Forelimb muscle (tissue), 1 donor: Measurements from ENCODE around the gene ARFRP1. TPM values are rescaled to one million over a fixed set of nuclear protein-coding genes. Genes with fewer than 3 reads are reported as not detected.

Experiments used
- DNase-seq: peaks from one replicate; pipeline ENCODE4 v3.0.0-alpha.2; 2013; ENCODE audit warnings: low read depth
- polyA plus RNA-seq: library from polyadenylated mRNA; unstranded; fragments of 120-200 nt; gene quantifications from one replicate; pipeline ENCODE4 v1.2.1, GENCODE V29; 2013; ENCODE audit not compliant: insufficient read length

Gene ARFRP1
- polyA plus RNA-seq, 1 donor, result 25.3 TPM

DNA sequence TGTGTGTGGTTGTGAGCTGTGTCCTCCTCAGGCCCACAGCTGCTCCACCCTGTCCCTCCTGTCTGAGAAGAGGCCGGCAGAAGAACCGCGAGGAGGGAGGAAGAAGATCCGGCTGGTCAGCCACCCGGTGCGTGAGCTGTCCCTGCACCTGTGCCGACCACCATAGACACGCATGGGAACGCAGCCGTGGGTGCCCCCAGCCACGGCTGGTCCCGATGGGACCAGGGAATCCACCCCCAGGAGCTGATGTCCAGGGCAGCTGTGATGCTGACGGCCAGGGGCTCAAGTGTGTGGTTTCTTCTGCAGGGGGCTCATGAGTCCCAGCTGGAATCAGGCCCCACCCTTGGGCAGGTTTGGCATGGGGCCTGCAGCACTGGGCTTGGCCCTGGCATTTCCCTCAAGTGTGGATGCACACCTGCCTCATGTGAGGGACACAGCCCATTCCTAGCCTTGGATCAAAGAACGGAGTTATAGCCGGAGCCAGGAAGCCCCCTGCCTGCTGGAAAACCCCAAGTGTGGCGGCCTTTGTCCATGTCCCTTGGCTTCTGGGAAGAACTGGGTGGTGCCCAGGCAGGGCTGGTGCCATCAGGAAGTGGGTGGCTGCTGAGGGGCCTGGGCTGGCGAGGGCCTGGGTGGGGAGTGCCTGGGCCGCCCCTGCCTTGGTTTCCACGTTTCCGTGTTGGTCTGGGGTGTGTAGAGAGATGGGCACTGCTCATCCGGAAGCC lies 15.9 kb downstream of the ARFRP1 start:
- DNase-seq, result no peak

DNA sequence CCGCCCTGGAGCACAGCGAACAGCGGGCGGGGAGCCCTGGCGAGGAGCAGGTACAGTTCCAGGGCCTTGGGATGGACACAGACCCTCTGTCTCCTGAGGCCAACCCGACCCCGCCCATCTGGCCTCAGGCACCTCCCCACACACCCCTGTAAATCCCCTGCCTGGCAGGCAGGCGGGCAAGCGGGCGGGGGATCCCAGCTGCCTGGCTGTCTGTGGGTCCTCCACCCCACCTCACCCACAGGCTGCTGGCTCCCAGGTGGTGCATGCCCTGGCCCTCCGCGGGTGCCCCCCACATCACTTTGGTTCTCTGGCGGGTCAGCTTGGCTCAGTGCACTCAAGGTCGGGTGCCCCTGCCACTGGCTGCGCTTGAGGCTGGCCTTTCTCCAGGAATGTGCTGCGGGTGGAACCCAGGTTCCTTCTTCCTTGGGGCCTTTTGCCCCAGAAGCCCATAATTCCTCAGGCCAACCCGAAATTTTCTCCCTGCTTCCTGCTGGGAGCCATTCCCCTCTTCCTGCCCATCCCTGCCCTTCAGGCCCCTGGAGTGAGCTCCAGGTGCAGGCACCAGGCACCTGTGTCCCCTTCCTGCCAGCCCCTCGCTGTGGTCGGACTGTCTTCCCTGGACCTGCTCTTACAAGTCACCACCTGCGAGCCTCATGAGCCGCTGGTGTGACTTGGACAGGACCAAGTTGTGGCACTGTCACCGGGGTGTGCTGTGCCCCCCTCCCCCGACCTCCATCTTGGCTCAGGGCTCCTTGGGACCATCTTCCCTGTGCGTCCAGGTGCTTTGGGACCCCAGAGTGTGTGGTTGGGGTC lies 16.7 kb downstream of the ARFRP1 start:
- DNase-seq, result no peak

DNA sequence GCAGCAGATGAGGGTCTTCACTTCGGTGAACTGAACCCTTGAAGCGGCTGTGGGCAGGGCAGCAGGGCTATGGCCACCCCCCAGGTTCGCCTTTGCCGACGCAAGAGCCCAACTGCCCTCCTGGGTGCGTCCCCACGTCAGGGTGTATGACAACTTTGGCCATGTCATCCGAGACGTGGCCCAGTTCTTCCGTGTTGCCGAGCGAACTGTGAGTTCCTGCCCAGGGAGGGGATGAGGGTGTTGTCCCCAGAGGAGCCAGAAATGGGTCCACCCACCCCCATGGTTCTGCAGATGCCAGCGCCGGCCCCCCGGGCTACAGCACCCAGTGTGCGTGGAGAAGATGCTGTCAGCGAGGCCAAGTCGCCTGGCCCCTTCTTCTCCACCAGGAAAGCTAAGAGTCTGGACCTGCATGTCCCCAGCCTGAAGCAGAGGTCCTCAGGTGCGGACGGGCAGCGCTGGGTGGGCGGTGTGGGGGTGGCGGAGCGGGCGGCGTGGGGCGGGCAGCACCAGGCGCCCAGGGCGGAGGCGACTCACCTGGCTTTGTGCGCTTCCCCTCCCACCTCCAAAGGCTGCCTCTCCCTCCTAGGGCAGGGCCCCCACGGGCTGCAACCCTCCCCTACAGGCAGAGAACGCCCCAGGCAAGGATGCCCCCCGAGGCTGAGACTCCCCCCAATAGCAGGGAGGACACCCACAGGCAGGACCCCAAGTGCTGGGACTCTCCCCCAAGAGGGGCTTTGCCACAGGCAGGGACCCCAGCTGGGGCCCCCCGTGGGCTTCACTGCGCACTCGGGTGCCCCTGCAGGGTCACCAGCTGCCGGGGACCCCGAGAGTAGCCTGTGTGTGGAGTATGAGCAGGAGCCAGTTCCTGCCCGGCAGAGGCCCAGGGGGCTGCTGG lies 17.5 kb downstream of the ARFRP1 start:
- no peak for DNase-seq

DNA sequence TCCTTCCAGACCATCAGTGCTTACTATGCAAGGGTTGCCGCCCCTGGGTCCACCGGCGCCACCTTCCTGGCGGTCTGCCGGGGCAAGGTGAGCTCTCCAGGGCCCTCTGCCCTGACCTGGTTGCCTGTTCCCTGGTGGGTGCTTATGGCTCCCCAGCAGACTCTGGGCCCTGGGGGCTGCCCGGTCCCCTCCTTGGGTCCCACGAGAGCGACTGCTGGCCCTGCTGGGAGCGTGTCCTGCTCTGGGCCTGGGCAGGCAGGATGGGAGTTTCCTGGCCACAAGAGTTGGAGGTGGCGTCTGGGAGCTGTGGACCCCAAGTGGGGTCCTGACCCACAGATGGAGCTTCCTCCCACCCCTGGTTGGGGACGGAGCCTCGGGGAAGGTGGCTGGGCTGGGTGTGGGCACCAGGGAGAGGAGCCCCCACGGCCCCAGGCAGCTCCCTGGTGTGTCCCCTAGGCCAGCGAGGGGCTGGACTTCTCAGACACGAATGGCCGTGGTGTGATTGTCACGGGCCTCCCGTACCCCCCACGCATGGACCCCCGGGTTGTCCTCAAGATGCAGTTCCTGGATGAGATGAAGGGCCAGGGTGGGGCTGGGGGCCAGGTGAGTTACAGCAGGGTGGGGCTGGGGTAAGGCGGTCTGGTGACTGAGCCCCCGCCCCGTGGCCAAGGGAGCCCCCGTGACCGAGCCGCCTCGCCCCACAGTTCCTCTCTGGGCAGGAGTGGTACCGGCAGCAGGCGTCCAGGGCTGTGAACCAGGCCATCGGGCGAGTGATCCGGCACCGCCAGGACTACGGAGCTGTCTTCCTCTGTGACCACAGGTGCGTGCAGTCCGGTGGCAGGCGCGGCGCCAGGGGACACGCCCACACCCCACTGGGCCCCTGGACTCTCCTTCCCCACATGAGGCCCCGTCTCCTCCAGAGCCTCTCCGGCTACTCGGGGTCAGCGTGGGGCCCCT lies 18.5 kb downstream of the ARFRP1 start:
- no peak for DNase-seq

DNA sequence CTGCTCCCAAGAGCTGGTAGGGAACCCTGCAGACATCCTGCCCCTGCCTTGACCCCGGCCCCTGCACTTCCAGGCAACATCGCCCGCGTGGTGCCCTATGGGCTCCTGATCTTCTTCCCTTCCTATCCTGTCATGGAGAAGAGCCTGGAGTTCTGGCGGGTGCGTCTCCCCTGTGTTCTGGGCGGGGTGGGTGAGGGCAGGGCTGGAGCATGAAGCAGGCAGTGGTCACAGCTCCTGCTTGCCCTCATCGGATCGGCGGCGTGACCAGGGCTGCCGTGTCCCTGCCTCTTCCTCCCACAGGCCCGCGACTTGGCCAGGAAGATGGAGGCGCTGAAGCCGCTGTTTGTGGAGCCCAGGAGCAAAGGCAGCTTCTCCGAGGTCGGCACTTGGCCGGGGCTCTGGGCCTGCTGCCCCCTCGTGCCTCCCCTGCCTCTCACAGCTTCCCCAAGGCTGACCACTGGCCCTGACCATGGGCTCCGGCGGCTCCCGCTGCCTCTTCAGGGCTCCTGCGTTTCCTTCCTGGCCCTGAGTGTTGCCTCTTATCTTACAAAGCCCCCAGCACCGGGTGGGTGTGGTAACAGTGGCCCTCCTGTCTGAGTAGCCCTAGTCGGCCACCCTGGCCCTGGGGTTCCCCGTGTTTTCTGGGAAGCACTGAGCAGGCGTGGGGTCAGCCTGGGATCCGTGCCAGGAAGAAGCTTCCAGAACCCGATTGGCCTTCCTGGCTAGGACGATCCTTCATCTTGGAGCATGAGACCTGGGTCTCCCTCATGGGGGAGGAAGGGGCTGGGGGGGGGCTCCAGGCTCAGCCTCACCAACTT lies 19.3 kb downstream of the ARFRP1 start:
- no peak for DNase-seq

DNA sequence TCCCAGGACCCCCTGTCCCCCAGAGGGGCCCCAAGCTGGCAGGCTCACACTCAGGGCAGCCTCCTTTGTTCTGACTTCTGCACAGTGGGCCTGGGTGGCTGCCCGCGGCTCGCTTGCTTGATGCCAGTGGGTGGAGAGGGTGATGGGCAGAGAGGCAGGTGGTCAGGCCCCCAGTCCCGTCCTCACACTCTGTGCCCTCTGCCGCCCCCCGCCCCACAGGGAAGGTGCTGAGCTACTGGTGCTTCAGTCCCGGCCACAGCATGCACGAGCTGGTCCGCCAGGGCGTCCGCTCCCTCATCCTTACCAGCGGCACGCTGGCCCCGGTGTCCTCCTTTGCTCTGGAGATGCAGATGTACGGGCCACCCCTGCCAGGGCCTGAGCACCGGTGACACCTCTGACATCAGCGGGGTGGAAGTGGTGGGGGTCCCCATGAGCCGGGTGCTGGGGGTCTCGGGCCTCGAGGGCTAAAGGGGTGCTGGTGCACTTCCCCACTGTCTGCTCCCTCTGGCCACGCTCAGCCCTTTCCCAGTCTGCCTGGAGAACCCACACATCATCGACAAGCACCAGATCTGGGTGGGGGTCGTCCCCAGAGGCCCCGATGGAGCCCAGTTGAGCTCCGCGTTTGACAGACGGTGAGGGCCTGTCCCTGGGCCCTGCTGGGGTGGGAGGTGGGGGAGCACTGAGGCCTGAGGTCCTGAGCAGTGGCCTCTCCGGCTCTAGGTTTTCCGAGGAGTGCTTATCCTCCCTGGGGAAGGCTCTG lies 20.2 kb downstream of the ARFRP1 start:
- no peak for DNase-seq

DNA sequence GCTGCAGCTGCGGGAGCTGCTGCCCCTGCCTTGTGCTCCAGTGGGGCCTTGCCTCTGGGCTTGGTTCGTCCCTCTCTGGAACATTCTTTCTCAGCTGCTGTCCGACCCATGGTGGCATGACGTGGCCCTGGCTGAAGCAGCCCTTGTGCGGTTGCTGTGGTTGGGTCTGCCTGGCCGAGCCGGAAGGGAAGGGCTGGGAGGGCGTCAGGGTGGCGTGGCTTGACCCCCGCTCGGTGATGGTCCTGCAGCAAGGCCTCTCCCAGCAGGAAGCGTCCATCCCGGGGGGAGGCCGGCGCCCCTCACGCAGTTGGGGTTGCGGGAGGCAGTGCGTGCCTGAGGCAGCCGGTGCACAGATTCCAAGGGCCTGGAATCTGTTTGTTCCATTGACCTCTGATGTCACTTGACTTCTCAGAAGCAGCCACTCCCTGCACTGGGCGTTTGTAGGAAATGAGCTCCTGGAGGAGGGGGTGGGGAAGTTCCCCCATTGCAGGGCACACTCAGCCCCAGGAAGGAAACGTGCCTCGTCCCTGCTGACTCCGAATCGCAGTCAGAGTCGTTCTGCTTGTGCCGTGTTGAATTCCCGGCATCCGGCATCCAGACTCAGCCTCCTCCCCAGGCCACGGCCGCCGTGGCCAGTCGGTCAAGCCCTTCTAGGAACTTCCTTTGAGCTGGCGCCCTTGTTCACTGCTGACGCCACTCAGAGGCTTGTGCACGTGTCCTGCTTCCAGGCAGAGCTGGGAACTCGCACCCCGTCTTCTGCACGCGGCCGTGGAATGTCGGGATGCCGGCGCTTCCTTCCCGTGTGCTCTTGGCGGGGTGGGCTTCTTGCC lies 21.1 kb downstream of the ARFRP1 start:
- peak; percentile 26 for DNase-seq

DNA sequence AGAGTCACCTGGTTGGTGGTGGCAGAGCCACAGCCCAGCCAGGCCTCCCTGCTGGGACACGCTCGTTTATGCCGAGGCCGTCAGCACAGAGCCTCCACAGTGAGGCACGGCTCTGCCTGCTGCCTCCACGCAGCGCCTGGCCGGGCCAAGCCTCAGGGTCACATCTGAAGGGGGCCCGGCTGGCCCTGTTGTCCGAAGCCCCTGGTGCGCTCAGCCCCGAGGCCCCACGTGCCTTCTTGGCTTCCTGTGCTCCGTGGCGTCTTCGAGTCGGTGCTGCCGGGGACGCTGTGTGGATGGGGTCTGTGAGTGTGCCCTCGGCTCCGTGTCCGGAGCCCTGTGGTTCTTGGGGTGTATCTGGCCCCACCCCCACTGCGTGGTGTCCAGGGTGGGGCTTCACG lies 21.7 kb downstream of the ARFRP1 start:
- no peak for DNase-seq

DNA sequence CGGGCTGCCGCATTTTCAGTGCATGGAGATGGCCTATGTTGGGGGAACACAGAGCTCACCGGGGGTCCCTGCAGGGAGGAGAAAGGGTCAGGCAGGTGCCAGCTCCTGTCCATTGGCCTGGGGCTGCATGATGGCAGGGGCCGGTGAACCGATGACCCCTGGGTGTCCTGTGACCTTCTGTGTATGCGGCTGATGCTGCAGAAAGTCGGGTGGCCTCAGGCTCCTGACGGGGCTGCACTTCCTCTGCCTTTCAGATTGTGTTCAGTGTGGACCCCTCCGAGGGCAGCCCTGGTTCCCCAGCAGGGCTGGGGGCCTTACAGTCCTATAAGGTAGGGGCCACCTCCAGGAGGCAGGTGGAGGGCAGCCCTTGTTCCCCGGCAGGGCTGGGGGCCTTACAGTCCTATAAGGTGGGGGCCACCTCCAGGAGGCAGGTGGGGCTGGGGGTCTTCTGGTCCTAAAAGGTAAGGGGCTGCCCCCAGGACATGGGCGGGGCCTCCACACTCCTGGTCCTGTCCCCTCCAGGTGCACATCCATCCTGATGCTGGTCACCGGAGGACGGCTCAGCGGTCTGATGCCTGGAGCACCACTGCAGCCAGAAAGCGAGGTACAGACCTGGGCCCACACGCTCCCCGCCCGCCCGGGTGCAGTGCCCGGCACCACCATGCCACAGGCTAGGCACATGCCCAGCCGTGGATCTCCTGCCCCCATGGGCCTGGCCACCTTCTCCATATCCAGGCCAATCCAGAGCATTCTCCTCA lies 22.3 kb downstream of the ARFRP1 start:
- DNase-seq, result no peak

DNA sequence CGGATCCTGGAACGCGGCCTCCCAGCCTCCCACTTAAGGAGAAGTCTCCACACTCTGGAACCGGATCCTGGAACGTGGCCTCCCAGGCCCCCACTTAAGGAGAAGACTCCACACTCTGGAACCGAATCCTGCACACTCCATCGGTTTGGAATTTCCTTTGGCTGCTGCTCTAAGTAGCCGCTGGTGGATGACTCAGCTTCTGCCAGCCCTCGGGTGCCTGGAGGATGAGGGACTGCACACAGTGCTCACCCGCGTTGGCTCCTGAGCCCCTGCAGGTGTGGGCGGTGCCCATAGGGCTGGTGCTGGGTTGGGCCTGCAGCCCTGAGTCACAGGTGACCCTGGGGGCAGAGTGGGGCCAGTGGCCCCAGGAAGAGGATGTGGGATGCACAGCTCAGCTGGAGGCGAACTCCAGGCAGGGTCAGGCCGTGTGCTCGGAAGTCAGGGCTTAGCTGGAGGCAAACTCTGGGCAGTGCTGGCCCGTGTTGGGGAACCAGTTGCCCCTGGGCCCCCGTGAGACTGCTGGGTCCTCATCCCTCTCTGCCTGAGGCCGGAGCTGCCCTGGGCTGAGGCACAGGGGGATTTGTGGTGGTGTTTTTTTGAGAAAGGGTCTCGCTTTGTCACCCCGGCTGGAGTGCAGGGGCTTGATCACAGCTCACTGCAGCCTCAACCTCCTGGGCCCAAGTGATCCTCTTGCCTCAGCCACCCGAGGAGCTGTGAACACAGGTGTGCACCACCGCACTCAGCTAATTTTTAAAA lies 25.2 kb downstream of the ARFRP1 start:
- DNase-seq, result no peak

DNA sequence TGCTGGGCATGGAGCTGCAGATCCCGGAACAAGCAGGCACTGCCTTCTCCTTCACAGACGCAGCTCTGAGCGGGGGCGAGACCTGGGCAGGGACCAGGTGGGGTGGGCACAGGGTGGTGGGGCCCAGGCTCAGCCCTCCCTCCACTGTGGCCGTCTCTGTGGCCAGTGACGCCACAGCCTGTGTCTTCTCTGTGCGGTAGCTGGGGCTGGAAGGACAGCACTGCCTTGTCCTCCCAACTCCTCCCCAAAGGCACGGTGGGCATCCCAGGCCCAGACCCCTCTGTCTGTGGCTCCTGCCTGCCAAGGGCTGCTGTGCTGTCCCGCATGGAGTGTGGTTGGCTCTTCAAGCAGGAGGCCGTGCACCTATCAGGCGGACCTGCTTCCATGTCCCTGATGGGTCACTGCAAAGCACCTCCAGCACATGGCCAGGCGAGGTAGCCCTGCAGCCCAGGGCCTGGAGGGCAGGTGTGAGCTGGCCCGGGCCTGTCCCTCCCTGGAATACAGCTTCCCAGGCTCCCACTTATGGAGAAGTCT lies 26.1 kb downstream of the ARFRP1 start:
- DNase-seq, result no peak

DNA sequence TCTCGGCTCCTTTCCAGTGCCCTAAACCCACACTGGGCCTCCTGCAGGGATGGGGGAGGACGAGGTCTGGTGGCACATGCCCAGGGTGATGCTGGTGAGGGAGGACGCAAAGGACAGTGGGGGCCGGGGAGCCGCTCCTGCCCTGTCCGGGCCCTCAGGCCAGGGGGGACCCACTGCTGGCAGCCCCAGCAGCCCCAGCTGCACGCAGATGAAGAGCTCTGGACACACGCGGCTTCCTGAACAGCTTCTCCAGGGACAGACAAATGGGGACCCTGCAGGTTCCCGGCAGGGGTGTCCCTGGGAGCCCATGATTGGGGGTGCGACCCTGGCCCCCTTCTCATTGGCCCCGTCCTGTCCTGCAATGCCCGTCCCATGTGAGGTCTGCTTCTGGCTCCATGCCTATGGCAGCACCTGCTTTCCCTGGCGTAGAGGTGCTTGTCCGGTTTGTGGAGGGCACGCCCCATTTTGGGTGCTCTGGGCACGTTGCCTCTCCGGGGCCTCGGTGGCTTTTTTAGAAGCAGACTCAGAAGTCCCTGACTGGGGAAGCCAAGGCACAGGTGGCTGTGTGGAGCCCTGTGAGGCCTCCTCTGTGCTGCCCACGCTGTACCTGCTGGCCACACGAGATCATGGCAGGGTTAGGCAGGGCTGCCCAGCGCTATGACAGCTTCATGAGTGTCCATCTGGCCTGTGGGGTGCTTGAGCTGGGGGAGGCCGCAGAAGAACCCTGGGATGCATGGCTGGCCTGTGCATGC lies 26.7 kb downstream of the ARFRP1 start:
- no peak for DNase-seq

DNA sequence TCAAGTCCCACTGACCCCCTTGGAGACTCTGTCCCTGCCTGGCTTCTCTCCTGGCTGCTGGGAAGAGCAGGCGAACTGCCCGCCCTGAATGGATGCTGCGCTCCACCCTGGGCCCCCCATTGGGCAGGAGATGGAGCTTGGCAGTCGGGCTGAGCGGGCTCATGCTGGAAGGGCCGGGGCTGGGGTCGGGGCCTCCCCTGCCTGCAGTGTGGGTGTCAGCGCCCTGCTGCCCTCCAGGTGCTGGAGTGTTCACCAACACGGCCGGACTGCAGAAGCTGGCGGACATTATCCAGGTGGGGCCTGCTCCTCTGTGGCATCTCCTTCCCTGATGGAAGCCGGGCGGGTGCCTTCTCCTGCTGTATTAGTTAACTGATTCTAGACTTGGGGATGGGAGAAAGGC lies 27.3 kb downstream of the ARFRP1 start:
- no peak for DNase-seq

DNA sequence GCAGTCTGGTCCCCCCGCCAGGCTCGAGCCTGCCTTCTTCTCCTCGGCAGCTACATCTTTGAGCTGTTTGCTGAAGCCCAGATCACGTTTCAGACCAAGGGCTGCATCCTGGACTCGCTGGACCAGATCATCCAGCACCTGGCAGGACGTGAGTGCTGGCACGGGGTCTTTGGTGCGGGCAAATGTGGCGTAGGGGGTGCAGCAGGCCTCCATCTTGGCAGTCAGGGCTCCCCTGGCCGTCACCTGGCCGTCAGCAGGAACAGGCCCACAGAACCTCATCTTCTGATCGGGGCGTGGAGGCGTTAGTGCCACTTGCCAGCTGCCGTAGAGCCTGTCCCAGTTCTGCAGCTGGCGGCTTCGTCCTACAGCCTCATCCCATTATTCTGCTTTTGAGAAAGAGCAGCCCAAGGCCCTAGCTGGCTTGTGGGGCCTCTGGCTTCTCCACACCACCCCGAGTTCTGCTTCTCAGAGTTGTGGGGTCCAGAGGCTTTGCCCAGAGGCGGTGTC lies 27.9 kb downstream of the ARFRP1 start:
- DNase-seq, result no peak

DNA sequence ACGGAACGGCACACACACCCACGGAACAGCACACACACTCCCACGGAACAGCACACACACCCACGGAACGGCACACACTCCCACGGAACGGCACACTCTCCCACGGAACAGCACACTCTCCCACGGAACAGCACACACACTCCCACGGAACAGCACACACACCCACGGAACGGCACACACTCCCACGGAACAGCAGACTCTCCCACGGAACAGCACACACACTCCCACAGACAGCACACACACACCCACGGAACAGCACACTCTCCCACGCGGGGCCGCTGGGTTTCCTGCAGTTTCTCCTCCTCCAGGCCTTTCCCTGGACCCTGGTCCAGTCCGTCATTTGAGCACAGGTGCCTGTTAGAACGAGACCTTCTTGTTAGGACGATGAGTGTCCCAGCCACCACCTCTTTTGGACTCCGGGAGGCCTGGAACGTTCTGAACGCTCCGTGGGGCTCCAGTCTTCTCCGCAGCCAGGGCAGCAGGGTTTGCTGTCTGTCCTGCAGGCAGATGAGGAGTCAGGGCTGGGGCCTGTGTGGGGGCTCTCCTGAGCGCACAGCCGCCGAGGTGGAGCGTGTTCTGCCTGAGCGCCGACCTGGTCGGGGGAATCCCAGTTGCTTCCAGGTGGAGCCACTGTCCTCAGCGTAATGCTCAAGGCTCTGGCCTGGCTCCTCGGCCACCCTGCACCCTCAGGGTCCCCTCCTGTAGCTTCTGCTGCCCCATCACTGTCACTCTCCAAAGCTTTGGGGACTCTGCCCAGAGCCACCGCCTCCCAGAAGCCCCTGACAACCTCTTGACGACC lies 28.9 kb downstream of the ARFRP1 start:
- no peak for DNase-seq
